GM21619 (cell line): ENCODE results near the gene ZNF827.
A peak's percentile ranks its signal among the peaks of the same experiment; 100 is the strongest.

Experiments used
- ATAC-seq: cut with Tn5 transposase; IDR thresholded peaks from one replicate; pipeline ENCODE4 v1.9.1; 2021; ENCODE audit not compliant: unreplicated experiment

ZNF827 gene

DNA sequence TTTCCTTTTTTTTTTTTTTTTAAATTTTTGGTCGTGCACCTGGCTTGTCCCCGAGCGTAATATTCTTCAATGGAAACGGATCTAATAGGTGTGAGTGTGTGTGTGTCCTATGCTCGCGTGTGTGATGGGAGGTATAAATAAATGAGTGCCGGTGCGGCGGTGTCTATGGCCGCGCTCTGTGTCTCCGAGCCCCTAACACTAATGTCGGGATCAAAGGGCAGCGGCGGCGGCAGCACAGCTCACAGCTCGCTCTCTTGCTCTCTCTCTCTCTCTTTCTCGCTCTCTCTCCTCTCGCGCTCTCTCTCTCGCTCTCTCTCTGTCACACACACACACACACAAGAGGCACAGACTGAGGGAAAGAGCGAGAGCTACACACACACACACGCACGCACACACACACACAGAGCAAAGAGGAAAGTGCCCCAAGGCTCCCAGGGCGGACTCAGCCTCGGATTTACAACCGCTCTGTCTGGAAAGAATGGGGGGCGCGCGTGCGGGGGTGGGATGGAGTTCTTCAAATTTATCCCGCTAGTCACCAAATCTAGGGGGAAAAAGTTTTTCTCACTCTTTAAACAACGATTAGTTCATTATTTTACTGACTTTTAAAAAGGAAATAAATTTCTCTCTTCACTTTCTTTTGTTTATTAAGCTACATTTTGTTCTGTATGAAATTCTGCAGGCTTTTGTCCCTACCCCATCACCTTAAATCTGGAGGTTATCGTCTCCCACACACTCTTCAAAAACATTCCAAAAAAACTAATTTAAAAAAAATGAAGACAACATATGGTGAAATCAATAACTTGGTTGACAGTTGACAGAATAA lies at the start of gene ZNF827:
Gene ZNF827, minus strand, starts transcription at position 206 of the 823 bp plus-strand sequence. CDS start 416 bp downstream, outside the sequence.
- ATAC-seq = no peak

DNA sequence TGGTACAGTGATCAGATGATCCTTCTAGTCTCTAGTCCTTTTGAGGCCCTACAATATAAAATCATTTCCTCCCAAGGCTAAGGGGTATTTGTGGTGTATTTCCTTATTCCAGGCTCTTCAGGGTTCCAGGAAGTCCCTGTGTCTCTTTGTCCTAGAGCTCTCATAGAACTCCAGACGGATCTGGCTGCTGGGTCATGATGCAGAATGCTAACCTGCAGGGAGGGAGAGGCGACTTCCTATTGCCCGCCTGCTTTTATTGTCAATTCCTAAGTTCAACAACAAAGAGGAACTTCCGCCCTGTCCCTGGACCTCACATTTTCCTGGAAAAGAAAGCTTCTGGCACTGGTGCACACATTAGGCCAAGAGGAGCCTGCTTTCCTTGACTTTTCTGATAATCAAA lies 45.9 kb upstream of the ZNF827 start:
- ATAC-seq = no peak

- no peak for ATAC-seq
Measured at GRCh38 chr4:145982791-145983190, 44.2 kb upstream of the ZNF827 start.

DNA sequence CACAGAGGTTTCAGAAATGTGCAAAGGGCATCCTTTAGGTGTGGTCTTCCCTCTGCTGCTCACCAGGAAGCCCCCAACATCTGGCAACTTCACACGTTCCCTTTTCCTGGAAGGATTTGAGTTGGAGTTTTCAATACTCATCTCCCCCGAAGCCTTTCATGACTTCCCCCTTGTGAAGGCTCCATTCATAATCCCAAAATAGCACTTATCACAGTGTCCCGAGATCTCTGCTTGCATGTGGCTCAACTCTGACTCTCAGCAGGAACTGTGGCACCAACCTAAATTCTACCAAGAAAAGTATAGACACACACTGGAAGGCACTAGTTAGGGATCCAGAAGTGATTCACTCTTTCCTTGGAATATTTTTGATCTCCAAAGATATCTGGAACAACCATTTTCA lies 40.5 kb upstream of the ZNF827 start:
- no peak for ATAC-seq

- no peak for ATAC-seq
Measured at GRCh38 chr4:145976680-145977079, 38.1 kb upstream of the ZNF827 start.

- no peak for ATAC-seq
Measured at GRCh38 chr4:145960012-145960411, 21.4 kb upstream of the ZNF827 start.

GRCh38 chr4:145957302-145957701 lies 18.7 kb upstream of the ZNF827 start:
- ATAC-seq = no peak

DNA sequence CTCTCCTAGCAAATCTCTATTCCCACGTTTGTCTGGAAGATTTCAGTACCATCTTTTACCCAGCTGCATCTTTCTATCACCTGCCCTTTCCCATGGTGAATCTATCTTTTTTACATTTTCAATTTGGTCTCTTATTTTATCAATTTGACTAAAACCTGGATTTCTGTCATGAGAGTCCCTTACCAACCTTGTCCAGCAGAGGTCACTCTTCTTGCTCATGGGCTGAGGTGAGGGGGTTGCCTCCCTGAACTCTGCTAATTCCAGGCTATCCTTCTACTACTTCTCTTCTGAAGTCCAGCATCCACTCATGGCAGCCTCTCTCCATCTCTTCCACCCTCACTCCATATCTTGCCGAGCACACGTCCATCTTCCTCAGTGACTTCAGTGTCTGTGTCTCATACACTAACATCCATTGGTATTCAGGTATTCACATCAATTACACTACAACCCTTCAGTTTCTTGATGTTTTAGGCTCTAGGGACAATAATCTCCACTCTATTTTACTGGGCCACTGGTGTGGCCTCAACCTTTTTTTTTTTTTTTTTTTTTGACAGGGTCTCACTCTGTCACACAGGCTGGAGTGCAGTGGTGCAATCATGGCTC lies 17.8 kb upstream of the ZNF827 start:
- ATAC-seq = peak; percentile 57

DNA sequence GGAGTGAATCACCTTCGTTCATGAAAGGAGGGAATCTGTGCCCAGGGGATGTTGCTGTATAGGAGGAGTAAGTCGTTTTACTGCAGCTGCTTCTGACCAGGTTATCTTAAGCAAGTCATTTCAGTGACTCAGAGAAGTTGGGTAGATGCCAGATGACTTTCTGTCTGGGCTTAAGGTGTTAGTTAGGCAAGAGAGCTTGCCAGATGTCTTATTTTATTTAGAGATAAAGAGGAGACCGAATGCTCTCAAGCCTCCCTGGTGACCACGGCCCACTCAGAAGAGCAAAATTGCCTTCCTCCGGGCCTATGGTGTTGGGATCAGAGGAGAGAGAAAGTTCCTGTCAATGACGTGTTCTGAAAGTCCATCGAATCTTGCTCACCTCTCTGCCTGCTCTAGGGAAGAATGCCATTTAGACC lies 16.3 kb upstream of the ZNF827 start:
- ATAC-seq = no peak

- ATAC-seq = no peak
Measured at GRCh38 chr4:145951931-145952330, 13.3 kb upstream of the ZNF827 start.

GRCh38 chr4:145945431-145946155 lies 7.0 kb upstream of the ZNF827 start:
- ATAC-seq = no peak

DNA sequence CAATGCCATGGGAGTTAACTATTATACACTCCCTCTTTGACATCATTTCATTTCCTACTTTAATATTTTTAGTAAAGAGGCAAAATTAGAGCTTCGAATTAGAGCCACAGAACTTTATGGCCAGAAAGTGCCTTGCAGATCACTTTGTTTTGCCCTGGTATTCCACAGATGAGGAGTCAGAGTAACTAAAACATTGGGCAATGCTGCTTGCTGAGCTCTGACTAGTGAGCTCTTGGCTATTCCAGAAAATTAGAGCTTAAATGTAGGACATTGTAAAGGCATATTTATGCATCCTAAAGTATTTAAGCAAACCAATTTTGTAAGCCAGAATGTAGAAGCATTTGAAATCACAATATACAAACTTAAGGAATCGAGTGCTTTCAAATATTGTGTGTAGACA lies 6.3 kb upstream of the ZNF827 start:
- ATAC-seq = no peak

GRCh38 chr4:145939856-145940255 lies 1.2 kb upstream of the ZNF827 start:
- ATAC-seq = no peak

DNA sequence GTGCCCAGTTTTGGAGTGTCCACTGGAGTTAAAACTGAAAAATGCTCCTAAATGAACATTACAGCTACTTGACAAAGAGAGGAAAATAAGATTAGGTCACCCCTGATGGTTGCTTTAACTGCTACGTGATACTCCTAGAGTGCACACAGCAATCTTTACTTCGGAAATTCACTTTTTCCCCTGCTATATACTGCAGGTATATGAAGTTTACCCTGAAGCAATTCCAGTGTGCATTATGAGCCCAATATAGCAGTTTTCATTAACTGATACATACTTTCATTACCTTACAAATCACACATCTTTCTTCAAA lies 773 bp upstream of the ZNF827 start:
- no peak for ATAC-seq

GRCh38 chr4:145937971-145938611 lies 532 bp downstream of the ZNF827 start:
- ATAC-seq = no peak

GRCh38 chr4:145936997-145937901 lies 1.4 kb downstream of the ZNF827 start:
- peak; percentile 12 for ATAC-seq

DNA sequence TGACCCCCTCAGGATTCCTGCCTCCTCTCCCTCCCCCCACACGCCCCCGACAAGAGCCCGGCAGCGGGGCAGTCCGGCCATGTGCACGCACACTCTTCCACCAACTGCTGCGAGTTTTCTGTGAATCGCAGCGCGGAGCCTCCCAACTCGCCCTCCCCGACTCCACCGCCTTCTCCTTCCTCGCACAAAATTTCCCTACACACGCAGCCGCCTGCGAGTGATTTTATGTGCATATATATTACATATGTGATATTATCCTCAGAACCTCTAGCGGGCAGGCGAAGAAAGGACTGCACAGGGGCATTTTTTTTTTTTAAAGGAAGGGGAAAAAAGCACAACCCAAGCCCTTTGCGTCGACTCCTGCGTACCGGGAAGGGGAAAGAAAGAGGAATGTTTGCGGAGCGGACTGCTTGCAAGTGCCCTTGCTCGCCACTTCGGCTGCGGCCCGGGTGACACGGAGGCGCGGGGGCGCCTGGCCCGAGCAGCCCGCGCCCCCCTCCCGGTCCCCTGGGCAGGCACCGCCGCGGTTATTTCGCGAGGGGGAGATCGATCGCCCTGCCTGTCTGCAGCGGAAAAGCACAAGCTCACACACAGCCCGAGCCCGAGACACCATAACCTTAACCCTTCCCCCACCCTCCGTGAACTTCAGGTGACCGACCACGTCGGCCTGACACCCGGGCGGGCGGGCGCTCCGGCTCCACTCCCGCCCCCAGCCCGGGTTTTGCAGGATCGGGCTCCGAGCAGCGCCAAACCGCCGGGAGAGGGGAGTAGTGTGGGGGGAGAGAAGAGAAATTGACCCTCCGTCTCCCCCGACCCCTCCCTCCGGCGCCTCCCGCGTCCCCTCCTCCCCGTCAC lies 2.3 kb downstream of the ZNF827 start:
- ATAC-seq = peak; percentile 47

DNA sequence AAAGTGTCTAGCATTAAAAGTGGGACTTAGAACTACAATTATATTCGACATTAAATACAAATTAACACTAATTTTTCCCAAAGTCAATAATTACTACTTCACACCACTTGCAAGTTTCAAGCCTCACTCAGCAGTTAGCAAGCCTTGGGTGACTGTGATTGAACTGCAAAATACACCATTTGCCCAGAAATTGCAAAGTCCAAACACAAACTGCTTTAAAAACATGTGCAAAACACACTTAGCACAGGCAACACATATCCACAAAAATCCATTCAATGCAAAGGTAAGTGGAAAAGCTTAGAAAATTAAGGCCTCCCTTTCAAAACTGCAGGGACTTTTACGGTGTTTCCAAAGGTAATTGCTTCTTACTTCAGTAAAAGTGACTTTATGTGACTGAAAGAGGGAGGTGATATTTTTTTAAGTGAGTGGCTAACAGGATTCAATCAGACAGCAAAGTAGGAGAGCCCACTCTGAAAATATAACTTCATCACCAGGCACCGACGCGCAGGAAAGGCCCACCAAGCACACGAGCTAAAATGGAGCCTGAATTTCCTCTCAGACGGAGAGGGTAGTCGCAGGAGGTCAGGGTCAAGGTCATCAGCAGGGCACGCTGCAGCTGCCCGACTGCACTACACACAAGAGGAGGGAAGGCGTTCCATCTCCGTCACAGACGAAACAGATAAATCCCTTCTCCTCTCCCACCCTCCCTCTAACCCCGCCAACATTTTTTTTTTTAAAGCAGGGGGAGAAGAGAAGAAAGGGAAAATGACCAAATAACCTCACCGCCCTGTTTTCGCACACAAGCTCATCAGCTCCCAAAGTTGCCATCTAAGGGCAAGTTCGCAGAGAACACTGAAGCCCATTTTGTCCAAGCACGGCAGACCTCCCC lies 3.1 kb downstream of the ZNF827 start:
- ATAC-seq = peak; percentile 28
